ENCODE measurements around the gene ALOX12B. TPM values are rescaled to one million over a fixed set of nuclear protein-coding genes. Genes with fewer than 3 reads are reported as not detected.

The ALOX12B gene
- total and polyA plus RNA-seq, 2 of the 13 experiments (the other 11 are each of a cell fraction or from before 2014, with no cell fraction given), result 0.13 TPM; not detected in 1

- TF ChIP-seq ZBTB14 (CRISPR knock-in tag; IDR thresholded peaks at IDR 0.05), result no peak
- peak; percentile 2; the same call in 1 of the 2 replicates for TF ChIP-seq MED1 (CRISPR knock-in tag; IDR thresholded peaks at IDR 0.05)
- TF ChIP-seq, protein P1, sequence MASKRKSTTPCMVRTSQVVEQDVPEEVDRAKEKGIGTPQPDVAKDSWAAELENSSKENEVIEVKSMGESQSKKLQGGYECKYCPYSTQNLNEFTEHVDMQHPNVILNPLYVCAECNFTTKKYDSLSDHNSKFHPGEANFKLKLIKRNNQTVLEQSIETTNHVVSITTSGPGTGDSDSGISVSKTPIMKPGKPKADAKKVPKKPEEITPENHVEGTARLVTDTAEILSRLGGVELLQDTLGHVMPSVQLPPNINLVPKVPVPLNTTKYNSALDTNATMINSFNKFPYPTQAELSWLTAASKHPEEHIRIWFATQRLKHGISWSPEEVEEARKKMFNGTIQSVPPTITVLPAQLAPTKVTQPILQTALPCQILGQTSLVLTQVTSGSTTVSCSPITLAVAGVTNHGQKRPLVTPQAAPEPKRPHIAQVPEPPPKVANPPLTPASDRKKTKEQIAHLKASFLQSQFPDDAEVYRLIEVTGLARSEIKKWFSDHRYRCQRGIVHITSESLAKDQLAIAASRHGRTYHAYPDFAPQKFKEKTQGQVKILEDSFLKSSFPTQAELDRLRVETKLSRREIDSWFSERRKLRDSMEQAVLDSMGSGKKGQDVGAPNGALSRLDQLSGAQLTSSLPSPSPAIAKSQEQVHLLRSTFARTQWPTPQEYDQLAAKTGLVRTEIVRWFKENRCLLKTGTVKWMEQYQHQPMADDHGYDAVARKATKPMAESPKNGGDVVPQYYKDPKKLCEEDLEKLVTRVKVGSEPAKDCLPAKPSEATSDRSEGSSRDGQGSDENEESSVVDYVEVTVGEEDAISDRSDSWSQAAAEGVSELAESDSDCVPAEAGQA (IDR thresholded peaks at IDR 0.05; ENCODE audit: low read depth), result no peak
- TF ChIP-seq, protein P1 (CRISPR knock-in tag; IDR thresholded peaks at IDR 0.05; ENCODE audit: borderline replicate concordance), result no peak
- TF ChIP-seq, protein P2, sequence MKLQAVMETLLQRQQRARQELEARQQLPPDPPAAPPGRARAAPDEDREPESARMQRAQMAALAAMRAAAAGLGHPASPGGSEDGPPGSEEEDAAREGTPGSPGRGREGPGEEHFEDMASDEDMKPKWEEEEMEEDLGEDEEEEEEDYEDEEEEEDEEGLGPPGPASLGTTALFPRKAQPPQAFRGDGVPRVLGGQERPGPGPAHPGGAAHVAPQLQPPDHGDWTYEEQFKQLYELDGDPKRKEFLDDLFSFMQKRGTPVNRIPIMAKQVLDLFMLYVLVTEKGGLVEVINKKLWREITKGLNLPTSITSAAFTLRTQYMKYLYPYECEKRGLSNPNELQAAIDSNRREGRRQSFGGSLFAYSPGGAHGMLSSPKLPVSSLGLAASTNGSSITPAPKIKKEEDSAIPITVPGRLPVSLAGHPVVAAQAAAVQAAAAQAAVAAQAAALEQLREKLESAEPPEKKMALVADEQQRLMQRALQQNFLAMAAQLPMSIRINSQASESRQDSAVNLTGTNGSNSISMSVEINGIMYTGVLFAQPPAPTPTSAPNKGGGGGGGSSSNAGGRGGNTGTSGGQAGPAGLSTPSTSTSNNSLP (IDR thresholded peaks at IDR 0.05; ENCODE audit: low read depth, low read length), result no peak
- TF ChIP-seq BATF2 (CRISPR knock-in tag; IDR thresholded peaks at IDR 0.05), result no peak
- no peak for TF ChIP-seq TRIM22 (IDR thresholded peaks at IDR 0.05)
- TF ChIP-seq, protein P3, sequence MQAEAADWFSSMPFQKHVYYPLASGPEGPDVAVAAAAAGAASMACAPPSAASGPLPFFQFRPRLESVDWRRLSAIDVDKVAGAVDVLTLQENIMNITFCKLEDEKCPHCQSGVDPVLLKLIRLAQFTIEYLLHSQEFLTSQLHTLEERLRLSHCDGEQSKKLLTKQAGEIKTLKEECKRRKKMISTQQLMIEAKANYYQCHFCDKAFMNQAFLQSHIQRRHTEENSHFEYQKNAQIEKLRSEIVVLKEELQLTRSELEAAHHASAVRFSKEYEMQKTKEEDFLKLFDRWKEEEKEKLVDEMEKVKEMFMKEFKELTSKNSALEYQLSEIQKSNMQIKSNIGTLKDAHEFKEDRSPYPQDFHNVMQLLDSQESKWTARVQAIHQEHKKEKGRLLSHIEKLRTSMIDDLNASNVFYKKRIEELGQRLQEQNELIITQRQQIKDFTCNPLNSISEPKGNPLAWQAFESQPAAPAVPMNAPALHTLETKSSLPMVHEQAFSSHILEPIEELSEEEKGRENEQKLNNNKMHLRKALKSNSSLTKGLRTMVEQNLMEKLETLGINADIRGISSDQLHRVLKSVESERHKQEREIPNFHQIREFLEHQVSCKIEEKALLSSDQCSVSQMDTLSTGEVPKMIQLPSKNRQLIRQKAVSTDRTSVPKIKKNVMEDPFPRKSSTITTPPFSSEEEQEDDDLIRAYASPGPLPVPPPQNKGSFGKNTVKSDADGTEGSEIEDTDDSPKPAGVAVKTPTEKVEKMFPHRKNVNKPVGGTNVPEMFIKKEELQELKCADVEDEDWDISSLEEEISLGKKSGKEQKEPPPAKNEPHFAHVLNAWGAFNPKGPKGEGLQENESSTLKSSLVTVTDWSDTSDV (CRISPR knock-in tag; IDR thresholded peaks at IDR 0.05), result no peak
- TF ChIP-seq ZIK1 (CRISPR knock-in tag; IDR thresholded peaks at IDR 0.05; ENCODE audit: borderline replicate concordance, low read depth), result no peak
- TF ChIP-seq NR2F2 (IDR thresholded peaks at IDR 0.05; ENCODE audit: borderline replicate concordance, low read depth), result peak; percentile 36; the same call in 1 of the 2 replicates
- TF ChIP-seq GATAD2A (CRISPR knock-in tag; IDR thresholded peaks at IDR 0.05), result peak; percentile 68
- no peak for TF ChIP-seq RBM39 (IDR thresholded peaks at IDR 0.05; ENCODE audit: low read depth, low read length, poor library complexity, severe bottlenecking)
These were observed 37.8 kb upstream of the ALOX12B start (continued) for GRCh38 chr17:8125154-8125946.

All from HepG2 (cell line).